WTC11 (cell line): ENCODE data around the gene CDK5RAP2.

Experiments
- IRF2 ChIP-seq: sonication (generic); formaldehyde crosslinking; IDR thresholded peaks from 2 replicates; pipeline ENCODE4 v1.8.0; 2022; ENCODE audit warnings: low read depth, missing genetic modification reagents, borderline replicate concordance
- NFATC4 ChIP-seq: fragments of 250-450 bp; sonication (Bioruptor Pico); IDR thresholded peaks from 2 replicates; pipeline ENCODE4 v1.9.0; 2021; ENCODE audit warnings: mild to moderate bottlenecking
- NR3C1 ChIP-seq: sonication (generic); formaldehyde crosslinking; conservative IDR thresholded peaks from 2 replicates; pipeline ENCODE4 v1.8.1; 2023; ENCODE audit warnings: low read depth, mild to moderate bottlenecking, missing genetic modification reagents
- ZNF121 ChIP-seq: sonication (generic); formaldehyde crosslinking; IDR thresholded peaks from 2 replicates; pipeline ENCODE4 v1.8.0; 2023; ENCODE audit warnings: missing genetic modification reagents
- TF ChIP-seq, protein P1 (sequence below): sonication (generic); formaldehyde crosslinking; conservative IDR thresholded peaks from 2 replicates; pipeline ENCODE4 v1.8.1; 2022; ENCODE audit warnings: mild to moderate bottlenecking, missing genetic modification reagents
- TF ChIP-seq, protein P2 (sequence below): sonication (generic); formaldehyde crosslinking; IDR thresholded peaks from 2 replicates; pipeline ENCODE4 v1.8.1; 2023; ENCODE audit warnings: mild to moderate bottlenecking, missing genetic modification reagents, moderate library complexity
- TF ChIP-seq, protein P3 (sequence below): fragments of 200-600 bp; IDR thresholded peaks from 2 replicates; pipeline ENCODE4 v1.8.0; 2022; ENCODE audit warnings: antibody characterized with exemption

DNA sequence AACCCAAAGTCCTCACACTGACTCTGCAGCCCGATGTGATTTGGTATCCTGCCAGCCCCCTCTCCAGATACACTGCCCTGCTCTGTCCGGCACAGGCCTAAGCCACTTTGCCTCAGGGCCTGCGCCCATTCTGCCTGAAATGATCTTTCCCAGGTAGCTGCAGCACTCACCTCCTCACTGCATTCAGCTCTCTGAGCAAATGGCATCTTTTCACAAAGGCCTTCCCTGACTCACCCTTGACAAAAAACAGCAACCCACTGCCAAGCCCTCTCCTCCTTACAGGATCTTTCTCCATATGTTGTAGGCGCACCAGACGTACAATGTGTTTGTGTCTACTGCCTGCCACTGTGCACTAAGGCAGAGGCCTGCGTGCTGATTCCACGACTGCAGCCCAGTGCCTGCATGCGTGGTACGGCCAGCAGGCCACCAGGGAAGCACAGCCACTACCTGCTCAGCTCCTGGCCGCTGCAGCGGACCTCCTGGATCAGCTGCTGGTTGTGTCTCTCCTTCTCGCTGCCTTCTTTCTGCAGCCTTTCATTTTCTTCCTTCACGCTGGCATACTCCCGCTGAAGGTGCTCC lies 171.2 kb downstream of the CDK5RAP2 start:
- TF ChIP-seq NFATC4 (CRISPR knock-in tag) (no peak), IRF2 (no peak), ZNF121 (CRISPR knock-in tag) (no peak), NR3C1 (no peak)
- TF ChIP-seq, protein P1, sequence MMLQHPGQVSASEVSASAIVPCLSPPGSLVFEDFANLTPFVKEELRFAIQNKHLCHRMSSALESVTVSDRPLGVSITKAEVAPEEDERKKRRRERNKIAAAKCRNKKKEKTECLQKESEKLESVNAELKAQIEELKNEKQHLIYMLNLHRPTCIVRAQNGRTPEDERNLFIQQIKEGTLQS (CRISPR knock-in tag): no peak
- TF ChIP-seq, protein P2, sequence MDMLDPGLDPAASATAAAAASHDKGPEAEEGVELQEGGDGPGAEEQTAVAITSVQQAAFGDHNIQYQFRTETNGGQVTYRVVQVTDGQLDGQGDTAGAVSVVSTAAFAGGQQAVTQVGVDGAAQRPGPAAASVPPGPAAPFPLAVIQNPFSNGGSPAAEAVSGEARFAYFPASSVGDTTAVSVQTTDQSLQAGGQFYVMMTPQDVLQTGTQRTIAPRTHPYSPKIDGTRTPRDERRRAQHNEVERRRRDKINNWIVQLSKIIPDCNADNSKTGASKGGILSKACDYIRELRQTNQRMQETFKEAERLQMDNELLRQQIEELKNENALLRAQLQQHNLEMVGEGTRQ (CRISPR knock-in tag): no peak
- TF ChIP-seq, protein P3, sequence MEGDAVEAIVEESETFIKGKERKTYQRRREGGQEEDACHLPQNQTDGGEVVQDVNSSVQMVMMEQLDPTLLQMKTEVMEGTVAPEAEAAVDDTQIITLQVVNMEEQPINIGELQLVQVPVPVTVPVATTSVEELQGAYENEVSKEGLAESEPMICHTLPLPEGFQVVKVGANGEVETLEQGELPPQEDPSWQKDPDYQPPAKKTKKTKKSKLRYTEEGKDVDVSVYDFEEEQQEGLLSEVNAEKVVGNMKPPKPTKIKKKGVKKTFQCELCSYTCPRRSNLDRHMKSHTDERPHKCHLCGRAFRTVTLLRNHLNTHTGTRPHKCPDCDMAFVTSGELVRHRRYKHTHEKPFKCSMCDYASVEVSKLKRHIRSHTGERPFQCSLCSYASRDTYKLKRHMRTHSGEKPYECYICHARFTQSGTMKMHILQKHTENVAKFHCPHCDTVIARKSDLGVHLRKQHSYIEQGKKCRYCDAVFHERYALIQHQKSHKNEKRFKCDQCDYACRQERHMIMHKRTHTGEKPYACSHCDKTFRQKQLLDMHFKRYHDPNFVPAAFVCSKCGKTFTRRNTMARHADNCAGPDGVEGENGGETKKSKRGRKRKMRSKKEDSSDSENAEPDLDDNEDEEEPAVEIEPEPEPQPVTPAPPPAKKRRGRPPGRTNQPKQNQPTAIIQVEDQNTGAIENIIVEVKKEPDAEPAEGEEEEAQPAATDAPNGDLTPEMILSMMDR: no peak
